Stimulated activated CD8-positive, alpha-beta memory T cell treated with anti-CD3 and anti-CD28 coated beads, Interleukin-15, amount 100 ng/mL, for 4 hours (primary cell): ENCODE data around the gene LANCL3.
"Not testable (repeated sequence)": the region's sequence is repeated elsewhere in the genome, so short reads cannot be mapped to it uniquely, and the experiment has no call there.

Source experiments
- DNase-seq, 2 donors: peaks; one replicate each; pipeline ENCODE4 v3.0.0-alpha.2; 2020; ENCODE audit warnings: low read depth in 2 of 2

The LANCL3 gene

GRCh38 chrX:37571426-37572107 lies at the start of gene LANCL3:
LANCL3 (plus strand) TSS chrX:37571661; CDS start chrX:37571871, 210 bp downstream.
- peak in 1 of 2 donors; percentile 1 for DNase-seq

DNA sequence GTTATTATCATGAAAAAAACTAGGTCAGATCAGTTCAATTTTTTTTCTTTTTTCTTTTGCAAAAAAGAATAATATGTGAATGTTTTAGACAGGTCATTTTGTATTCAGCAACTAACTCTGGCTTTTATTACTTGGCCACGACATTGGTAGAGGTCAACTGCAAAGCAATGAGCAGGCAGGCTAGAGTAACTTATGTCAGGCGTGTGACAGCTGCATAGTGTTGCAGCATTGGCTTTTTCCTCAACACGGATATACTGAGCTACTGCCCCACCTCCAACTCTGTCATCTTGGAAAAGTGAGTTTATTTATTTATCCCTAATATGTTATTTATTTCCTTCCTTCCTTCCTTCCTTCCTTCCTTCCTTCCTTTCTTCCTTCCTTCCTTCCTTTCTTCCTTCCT lies 47.8 kb upstream of the LANCL3 start:
- DNase-seq: not testable (repeated sequence)

DNA sequence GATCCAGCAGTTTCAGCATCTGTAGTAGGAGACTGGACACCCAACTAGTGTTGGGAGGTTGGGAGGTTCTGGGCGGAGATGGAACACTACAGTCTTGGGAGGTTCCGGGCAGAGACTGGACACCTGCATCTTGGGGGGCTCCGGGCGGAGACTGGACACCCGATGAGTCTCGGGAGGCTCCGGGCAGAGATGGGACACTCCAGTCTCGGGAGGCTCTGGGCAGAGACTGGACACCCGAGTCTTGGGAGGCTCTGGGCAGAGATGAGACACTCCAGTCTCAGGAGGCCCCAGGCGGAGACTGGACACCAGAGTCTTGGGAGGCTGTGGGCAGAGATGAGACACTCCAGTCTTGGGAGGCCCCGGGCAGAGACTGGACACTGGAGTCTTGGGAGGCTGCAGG lies 29.5 kb upstream of the LANCL3 start:
- DNase-seq: no peak

GRCh38 chrX:37542791-37543190 lies 28.7 kb upstream of the LANCL3 start:
- no peak for DNase-seq

DNA sequence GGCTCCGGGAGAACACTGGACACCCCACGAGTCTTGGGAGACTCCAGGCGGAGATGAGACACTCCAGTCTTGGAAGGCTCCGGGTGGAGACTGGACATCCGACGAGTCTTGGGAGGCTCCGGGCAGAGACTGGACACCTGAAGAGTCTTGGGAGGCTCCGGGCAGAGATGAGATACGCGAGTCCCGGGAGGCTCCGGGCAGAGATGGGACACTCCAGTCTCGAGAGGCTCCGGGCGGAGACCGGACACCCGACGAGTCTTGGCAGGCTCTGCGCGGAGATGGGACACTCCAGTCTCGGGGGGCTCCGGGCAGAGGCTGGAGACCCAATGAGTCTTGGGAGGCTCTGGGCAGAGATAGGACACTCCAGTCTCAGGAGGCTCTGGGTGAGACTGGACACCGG lies 28.1 kb upstream of the LANCL3 start:
- no peak for DNase-seq

GRCh38 chrX:37544531-37544930 lies 26.9 kb upstream of the LANCL3 start:
- DNase-seq: not testable (repeated sequence)

DNA sequence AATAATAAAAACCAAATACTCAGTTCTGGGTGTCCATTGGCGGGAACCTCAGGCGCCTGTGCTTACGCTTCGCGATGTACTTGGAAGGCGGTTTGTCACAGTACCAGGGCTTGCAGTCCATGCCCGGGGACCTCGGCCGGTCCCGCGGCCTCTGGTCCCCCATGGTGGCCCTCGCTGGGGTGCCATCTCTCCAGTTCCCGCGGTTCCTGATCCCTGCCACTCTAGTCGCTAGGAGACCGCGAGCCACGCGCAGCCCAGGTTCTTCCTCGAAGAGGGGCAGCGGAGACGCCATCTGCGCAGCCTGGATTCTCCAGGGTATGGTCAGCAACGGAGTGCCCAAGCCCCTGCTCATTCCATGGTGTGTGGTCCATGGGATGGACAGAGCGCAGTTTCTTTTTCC lies 26.4 kb upstream of the LANCL3 start:
- no peak for DNase-seq

DNA sequence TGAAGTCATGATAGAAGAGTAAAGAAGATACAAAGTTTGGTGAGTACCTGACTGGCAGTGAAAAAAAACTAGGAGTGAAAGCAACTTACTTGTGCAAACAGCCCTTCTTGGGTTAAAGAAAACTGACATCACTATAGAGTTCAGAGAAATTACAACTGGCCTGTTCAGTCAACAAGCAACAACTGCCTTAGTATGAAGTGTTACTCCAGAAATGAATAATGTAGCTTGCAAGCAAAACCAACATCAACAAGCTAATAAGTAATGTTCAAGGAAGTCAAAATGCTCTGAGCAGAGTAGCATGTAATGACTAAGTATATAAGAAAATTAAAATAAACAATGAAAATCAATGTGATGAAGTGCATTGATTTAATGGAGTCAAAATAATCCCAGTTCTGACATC lies 21.8 kb upstream of the LANCL3 start:
- not testable (repeated sequence) for DNase-seq

DNA sequence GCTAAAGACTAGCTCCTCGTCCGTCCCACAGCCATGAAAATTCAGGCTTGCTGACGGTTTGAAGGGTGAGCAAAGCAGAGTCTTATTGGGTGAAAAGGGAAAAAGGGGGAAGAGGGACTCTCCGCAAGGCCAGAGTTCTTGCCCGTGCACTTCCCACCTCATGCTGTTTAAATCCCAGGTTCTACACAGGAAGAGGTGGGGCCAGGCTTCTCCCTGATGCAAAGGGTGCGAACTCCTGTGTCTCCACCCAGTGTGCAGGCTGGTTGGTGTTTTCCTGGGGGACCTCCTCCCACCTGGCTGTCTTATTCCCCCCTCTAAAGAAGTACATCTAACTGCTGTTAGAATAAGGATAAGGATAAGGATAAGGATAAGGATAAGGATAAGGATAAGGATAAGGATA lies 18.0 kb upstream of the LANCL3 start:
- no peak for DNase-seq

DNA sequence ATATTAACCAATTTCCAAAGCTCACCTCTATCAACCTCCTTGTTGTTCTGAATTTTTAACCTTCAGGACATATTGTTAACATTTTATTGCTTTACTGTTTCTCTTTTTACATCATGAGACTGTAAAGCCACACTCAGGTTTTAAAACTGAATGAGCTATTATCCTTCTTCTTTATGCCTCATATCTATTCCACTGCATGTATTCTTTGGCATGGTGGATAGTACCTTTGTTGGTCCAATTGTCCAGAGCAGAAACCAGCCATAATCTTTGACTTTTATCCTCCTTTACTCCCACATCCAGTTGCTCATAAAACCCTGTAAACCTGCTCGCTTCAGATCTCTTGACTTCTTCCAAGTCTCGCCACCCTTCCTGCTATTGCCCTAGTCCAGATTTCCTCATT lies 6.2 kb upstream of the LANCL3 start:
- DNase-seq: not testable (repeated sequence)

DNA sequence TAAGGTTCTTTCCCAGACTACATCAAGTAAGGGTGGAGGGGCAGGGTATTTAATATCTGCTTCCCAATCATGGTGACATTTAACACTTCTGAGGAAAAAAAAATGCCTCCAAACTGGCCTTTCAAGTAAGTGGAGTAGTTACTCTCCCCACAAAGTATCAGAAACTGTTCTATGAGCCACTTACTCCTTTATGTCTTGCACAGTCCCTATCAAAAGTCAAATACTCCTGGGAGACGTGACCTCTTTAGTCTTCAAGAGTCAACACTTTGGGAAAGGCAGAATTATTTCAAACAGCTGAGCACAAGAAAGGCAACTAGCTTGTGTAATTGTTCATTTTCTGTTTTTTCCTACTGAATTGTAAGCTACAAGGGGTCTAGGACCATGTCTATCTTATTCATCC lies 1.1 kb upstream of the LANCL3 start:
- DNase-seq: not testable (repeated sequence)

DNA sequence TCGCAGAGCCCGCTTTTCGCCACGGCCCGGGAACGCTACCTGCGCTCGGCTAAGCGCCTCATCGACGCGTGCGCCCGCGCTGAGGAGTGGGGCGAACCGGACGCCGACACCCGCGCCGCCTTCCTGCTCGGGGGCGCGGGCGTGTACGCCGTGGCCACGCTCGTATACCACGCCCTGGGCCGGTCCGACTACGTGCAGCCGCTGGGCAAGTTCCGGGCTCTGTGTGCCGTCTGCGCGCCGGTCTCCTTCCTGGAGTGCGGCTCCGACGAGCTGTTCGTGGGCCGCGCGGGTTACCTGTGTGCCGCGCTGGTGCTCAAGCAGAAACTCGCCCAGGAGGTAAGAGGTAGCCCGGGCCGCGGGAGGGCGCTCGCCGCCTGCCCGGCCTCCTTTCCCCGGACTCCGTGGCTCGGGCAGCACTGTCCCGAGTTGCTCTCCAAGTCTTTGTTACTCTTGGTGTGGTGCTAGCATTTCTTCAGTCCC lies 687 bp downstream of the LANCL3 start:
- not testable (repeated sequence) for DNase-seq

GRCh38 chrX:37573121-37573520 lies 1.7 kb downstream of the LANCL3 start:
- DNase-seq: not testable (repeated sequence)

DNA sequence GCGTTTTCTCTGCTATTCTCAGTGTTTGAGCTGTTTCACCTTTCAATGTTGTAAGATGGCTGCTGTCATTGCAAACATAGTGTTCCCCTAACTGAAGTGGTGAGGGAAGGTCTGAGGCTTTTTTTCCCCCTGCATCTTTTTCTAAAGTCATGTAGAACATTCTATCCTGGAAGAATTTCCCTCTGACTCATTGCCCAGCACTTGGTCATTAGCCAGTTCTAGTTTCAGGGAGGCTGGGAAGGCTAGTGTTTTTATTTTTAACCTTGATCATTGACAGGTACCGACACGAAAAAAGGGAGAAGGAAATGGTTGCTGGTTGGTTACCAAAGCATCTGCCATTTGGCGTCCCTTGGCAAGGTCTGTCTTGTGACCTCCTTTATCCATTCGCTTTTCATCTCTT lies 6.6 kb downstream of the LANCL3 start:
- no peak for DNase-seq

DNA sequence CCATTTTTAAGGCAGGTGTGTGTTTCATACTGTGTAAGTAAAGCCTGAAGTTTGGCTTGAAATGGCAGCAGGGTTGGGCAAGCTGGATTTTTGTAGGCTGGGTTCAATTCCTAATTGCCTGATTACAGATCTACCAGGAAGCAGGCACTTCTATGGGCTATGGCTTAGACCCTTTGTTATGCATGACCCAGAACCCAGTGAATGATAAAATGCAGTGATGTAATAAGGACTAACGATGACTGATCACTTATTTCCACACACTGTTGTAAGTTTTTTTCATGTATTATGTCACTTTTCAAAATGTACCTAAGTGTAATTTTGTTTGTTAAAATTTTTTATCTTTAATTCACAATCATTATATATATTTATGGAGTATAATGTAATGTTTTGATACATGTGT lies 8.6 kb downstream of the LANCL3 start:
- no peak for DNase-seq

GRCh38 chrX:37587337-37587736 lies 15.9 kb downstream of the LANCL3 start:
- DNase-seq: not testable (repeated sequence)

DNA sequence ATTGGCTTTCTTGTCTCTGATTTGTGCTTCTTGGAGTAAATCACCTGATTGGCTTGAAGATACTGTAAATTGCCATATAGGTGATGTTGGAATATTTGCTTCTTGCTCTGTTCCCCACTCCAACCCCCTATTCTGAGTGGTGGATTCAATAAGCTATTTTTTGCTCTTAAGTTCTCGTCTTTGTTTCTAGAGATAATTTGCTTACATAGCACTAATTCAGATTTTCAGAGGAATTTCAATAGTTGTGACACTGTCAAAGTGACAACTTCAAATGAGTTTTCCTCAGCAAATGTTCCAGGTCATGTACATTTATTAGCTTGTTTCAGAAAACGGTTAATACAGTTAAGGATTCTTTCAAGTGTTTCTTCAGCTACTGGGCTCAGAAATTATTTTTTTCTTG lies 18.6 kb downstream of the LANCL3 start:
- DNase-seq: no peak

GRCh38 chrX:37594755-37595382 lies 23.4 kb downstream of the LANCL3 start:
- no peak for DNase-seq

DNA sequence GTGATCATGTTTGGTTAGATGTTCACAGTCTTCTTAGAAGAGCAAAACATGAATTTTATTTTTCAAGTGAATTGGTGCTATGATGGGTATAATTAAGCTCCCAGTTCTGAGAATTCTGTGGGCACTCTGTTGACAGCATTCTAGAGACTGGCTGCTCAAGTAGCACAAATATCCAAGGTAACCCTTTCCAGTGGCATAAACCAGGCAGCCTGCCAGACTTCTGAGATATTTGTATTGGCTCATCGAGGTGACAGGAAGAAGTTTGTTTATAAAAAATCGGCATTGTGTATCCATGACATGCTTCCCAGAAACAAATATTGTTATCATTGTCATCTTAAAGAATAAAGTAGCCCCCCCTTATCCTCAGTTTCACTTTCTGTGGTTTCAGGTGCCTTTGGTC lies 28.3 kb downstream of the LANCL3 start:
- DNase-seq: no peak

DNA sequence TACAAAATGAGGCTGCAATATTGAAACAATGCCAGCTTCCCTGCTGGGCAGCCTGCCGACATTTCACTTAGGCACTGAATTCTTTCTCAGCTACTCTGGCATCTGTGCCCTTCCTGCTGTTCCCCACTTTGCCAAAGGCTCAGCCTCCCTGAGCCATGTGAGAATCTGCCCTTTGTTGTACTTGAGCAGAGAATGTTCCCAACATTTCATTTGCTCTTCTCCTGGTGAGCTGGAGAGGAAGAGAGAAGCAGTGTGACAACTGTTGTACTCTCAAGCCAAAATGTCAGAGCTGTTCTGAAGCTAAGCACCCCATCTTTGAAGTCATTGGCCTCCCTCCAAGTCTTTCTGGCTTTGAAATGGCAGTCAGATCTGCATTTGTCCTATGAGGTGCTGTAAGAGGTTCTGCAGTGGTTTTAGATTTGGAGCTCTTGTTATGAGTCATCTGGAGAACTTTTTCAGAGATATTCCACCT lies 32.5 kb downstream of the LANCL3 start:
- DNase-seq: no peak

GRCh38 chrX:37607243-37607642 lies 35.8 kb downstream of the LANCL3 start:
- no peak for DNase-seq

DNA sequence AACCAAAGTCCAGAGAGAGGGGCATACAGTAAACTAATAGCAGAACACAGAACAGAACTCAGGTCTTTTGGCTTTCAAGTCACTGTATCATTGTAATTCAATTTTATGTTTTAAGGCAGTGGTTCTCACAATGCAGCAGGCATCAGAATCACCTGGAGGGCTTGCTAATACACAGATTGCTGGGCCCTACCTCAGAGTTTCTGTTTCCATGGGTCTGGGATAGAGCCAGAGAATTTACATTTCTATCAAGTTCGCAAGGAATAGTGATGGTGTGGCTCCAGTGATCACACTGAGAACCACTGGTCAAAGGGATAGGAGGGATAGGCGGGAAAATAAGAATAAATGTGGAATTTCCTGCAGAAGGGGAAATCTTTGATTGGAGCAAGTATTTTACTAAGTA lies 36.7 kb downstream of the LANCL3 start:
- no peak for DNase-seq

GRCh38 chrX:37609727-37610126 lies 38.3 kb downstream of the LANCL3 start:
- DNase-seq: no peak
